Stimulated activated CD8-positive, alpha-beta memory T cell treated with anti-CD3 and anti-CD28 coated beads, Interleukin-15, amount 100 ng/mL, for 24 hours (primary cell): ENCODE results near the gene WDR75.

Source experiments
- DNase-seq: peaks from one replicate; pipeline ENCODE4 v3.0.0-alpha.2; 2020; ENCODE audit warnings: low read depth

The WDR75 gene

DNA sequence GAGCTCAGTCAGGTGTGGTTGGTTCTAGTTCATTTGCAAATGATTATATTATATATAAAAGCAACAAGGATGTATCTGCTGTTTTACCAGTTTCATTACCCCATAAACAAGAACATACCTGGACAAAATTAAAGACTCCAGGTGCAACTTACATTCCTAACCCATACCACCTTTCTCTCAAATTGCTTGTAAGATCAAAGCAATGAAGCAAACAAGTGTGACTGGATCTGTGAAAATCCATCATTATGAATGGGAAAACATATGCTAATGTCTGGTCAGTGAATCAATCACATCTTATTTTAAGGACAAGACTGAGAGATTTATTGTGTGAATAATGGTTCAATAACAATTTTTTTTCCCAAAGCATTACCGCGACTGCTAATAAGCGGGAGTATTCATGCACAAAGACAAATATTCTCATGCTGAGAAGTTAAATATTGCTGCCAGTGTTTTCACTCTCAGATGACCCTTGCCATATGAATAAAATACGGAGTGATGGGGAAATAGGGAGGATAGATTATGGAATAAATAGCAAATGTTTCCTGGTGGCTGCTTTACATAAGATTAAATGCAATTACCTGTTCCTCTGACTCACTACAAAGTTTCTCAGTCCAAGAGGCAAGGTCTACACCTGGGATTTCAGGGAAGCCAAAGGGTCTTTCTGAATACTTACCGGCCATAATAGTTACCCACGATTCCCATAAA is 59.3 kb downstream of the WDR75 start:
- no peak for DNase-seq

DNA sequence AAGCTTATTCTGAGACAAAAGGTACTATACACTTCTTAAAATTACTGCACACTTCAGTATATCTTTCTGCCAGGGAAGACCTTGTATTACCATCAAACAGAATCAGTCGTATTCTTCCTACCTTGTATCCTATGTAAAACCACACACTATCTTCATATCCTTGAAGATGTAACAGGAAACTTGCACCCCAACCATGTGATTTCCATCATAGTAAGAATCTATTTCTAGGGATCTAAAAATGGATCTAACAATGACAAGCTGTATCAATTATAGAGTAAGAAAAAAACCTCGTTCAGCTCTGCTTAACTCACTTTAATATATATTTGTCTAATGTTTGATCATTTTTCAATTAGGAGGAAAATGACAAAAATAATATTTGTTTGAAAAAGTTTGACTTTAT is 60.2 kb downstream of the WDR75 start:
- no peak for DNase-seq

DNA sequence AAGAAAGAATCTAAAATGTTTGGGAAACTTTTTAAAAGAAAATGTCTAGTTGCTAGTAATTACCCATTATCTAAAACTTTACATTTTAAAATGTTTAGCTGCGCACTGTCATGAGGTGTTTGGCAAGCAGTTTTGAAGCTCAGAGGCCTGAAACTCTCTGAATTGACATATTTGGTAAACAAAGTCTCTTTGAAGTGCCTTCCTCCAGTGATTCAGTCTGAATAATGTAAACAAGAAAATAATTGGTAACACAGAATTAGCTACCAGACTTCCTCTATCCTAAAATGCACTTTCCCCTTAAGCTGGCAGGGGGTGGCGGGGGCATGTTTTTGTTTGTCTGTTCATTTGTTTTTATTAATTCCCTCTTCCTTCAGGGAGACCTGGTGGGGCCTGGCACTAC is 61.4 kb downstream of the WDR75 start:
- DNase-seq, result no peak

GRCh38 chr2:189504238-189504637 is 63.0 kb downstream of the WDR75 start:
- no peak for DNase-seq

DNA sequence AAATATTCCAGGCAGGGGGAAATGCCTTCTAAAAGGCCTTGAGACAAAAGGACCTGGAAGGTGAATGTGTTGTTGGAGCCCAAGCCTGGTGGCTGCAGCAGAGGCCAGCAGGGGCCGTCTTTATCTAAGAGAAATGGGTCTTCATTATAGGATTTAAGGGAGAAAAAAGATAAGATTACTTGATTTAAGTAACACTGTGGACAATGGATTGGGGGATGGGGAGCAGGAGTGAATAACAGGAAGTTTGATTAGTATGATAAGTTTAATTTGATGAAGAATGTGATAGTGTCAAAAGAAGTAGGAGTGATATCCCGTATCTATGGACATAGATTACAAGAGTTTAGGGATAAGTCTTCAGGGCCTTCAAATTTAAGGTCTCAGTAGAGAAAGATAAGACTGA is 64.2 kb downstream of the WDR75 start:
- no peak for DNase-seq

DNA sequence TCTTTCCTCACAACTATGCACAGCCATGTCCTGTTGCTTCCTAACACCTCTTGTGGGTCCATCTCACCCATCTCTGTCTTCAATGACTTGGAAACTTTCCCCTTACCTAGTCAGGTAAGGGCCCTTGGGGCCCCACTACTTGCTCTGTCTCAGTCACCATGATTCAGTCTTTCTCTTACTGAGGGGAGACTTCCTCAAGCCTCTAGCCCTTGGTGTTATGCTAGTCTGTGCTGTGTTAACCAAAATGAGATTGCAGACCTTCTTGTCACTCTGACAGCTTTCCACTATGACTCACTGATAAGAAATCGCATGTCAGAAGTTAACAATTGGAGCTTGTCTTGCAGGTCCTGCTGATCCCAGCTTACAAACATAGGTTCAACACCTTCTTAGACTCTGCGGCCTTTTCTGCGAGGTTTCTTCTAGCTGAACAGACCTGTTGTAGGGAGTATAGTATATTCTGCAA is 65.3 kb downstream of the WDR75 start:
- no peak for DNase-seq

DNA sequence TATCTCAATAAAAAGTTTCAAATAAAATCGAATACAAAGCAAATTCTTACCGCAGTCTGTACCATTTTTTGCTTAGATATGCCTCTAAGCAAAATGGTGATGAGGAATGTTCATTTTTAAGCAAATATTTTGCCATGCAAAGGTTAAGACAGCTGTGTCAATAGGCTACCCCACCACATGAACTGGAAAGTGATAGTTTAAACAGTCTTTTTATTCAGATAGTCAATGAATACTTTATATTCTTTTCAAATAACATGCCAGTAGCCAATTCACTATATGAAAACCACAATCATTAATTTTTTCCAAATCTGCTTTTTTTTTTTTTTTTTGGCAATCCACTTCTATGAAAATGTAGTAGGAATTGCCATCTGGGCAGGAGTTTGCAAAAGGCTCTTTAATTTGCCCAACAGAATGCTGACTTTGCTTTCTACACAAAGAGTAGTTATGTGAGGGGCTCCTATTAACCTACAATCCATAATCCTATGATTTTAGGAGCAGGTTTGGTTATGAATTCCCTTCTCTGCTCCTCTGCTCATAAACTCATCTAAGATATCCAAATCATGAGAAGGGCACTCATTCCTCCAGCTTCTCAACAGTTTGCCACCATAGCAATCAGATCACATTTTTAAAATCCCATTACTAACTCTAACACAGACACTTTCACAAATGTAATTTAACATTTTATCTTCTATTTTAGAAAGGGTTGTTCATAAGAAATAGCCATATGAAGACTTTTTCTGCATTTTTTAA is 70.1 kb downstream of the WDR75 start:
- no peak for DNase-seq

- DNase-seq, result no peak
These were observed 70.7 kb downstream of the WDR75 start for GRCh38 chr2:189511960-189512319.

- no peak for DNase-seq
These were observed 71.6 kb downstream of the WDR75 start for GRCh38 chr2:189512879-189513278.

- DNase-seq, result no peak
These were observed 72.8 kb downstream of the WDR75 start for GRCh38 chr2:189514104-189514503.

DNA sequence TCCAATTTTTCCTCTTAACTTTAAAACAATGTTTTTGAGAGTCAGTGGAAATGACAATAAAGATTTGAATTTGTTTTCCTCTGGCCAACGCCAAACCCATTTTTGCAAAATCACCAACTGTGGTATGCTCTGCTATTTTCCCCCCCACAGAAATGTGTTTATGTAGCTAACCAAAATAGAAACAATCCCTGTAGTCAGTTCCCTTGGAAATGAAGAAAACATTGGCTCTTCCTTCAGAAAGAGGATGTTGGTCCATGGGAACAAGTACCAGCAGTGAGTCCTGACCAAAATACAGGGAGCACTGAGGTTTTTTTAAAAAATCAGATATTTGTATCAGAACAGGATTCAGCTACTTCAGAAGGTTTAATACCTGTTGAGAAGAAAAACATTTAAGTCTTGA is 74.0 kb downstream of the WDR75 start:
- DNase-seq, result no peak

- DNase-seq, result no peak
These were observed 75.3 kb downstream of the WDR75 start for GRCh38 chr2:189516546-189516945.

DNA sequence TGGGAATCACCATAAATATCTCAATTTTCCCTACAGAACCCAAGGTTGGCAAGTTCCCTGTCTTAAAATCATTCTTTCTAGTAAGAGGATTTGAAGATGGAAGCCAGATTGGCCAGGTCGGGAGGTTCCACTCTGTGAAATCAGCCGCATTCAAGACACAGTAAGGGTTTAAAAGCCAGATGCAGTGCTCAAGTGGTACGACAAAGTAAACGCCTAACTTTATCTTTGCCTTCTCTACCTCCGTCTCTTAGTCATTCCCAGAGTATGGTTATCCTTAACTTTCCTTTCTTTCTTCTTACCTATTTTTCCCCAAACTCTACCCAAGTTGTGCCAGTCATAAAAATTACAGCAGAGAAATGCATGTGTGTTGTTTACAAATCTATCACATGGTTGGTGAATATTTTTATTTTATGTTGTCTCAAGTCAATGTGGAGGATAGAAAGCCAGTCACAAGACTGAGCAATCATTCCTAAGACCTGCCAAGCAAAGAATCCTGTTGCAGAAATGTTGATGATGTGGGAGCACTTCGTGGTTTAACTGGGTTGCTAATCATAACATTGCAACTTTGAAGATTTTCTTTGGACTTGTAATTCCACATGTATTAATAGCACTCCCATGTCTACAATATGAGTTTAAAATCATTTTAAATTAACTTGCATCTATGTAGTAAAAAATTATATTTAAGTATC is 76.7 kb downstream of the WDR75 start:
- no peak for DNase-seq

- no peak for DNase-seq
These were observed 78.5 kb downstream of the WDR75 start for GRCh38 chr2:189519631-189520387.

DNA sequence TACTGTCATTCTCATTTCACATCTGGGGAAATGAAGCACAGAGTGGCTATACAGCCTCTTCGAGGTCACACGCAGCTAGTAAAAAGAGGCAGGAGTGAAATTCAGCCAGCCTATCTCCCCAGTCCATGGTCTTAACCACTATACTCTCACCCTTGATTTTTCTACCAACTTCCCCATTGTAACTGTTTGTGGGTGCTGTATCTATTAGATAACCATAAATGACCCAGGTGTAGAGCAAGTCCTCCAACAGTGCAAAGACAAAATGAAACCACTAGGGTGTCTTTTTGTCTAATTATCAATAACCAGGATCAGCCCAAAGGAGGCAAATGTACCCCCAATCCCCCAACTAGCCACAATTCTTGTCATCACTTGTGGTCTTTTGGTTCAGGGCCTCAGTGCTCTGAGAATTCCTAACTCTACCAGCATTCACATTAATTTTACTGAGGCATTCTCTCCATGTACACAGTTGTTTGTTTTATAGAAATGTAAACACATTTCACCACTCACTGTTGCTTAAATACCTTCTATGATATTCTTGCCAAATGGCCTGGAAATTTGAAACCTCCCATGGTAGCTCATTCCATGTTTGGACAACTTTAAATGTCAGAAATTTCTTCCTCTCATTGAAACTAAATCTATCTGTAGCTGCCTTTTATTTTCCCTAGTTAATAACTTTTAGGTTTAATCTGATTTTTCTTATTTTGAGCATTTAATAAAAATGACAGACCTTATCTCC is 80.6 kb downstream of the WDR75 start:
- DNase-seq, result no peak

DNA sequence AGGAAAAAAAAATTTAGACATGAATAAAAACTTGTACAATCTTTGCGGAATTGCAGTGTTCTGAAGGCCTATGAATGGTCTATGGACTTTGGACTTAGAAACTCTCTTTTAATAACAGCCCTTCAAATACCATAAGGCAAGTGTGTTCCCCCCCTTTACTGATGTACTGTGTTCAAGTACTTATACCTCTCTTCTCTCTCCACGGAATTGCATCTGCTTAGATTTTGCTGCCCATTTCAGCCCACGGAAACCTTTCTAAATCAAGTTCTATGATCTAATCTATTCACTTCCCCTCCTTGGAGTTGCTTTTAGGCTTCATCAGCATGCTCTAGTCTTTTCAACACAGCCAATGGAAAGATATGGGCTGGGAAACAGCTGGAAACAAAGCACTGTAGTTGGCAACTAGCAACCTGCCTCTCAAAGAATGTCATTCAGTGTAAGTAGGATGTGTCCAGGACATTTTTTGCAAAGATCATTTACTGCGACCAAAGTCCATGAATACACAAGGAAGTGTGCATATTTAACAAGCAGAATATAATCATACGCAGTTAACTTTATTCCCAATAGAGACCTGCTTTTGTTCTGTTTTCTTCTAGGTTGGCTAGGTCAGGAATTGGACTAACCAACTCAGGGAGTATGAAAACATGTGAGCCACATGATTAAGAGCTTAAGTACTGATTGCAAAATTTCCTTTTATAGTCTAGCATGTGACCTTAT is 81.3 kb downstream of the WDR75 start:
- DNase-seq, result no peak

DNA sequence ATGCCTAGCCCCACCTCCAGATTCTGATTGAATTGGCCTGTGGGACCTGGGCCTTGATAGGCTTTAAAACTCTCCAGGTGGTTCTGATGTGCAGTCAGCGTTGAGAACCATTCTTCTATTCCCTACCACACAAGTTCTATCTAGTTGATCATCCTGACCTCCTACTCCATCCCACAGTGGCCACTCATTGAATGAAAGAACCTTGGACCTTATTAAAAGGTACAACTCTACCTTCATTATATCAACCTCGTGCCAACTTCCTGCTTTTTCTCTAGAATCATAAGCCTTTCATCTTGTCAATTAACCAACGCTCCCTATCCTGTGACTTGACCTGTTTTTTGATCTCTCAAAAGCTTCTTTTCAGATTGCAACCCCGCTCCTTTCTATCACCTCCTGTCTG is 83.5 kb downstream of the WDR75 start:
- no peak for DNase-seq
